Cardiac fibroblast (primary cell): ENCODE data around the gene SLC16A6.
A peak's percentile ranks its signal among the peaks of the same experiment; 100 is the strongest.
"Not testable (repeated sequence)": the region's sequence is repeated elsewhere in the genome, so short reads cannot be mapped to it uniquely, and the experiment has no call there.

Source experiments
- DNase-seq, 2 donors: peaks; one replicate each; pipeline versions ENCODE4 v3.0.0 to v3.0.0-alpha.2; 2010; ENCODE audit warnings: low read depth in 2 of 2
- H3K4me3 ChIP-seq, 2 donors: replicated peaks in 1 of 2; 1 replicate in 1 of 2; 2 replicates in 1 of 2; pipeline ENCODE4 v1.5.1; 2011; ENCODE audit warnings: low read depth in 2 of 2, low read length in 2 of 2, mild to moderate bottlenecking in 2 of 2, moderate library complexity in 1 of 2
- TF ChIP-seq, protein P1 (sequence below): IDR thresholded peaks from one replicate; pipeline ENCODE4 v1.5.1; 2011; ENCODE audit warnings: low read depth, mild to moderate bottlenecking, low read length, inconsistent platforms

SLC16A6 gene

DNA sequence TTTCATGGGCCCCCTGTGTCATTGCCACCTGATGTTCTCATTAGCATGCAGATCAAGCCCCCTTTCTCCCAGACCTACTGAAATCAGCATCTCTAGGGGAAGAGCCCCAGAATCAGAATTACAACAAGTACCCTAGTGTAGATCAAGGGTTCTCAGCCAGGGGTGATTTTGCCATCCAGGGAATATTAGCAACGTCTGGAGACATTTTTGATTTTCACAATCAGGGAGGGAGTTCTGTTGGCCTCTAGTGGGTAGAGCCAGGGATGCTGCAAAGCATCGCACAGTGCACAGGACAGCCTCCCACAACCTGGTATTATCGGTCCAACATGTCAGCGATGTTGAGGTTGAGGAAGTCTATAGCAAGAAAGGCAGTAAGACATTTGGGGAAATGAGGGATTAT lies 35.8 kb downstream of the SLC16A6 start:
- DNase-seq: no peak
- no peak overlapping the region for H3K4me3 ChIP-seq
- TF ChIP-seq, protein P1, sequence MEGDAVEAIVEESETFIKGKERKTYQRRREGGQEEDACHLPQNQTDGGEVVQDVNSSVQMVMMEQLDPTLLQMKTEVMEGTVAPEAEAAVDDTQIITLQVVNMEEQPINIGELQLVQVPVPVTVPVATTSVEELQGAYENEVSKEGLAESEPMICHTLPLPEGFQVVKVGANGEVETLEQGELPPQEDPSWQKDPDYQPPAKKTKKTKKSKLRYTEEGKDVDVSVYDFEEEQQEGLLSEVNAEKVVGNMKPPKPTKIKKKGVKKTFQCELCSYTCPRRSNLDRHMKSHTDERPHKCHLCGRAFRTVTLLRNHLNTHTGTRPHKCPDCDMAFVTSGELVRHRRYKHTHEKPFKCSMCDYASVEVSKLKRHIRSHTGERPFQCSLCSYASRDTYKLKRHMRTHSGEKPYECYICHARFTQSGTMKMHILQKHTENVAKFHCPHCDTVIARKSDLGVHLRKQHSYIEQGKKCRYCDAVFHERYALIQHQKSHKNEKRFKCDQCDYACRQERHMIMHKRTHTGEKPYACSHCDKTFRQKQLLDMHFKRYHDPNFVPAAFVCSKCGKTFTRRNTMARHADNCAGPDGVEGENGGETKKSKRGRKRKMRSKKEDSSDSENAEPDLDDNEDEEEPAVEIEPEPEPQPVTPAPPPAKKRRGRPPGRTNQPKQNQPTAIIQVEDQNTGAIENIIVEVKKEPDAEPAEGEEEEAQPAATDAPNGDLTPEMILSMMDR: no peak

DNA sequence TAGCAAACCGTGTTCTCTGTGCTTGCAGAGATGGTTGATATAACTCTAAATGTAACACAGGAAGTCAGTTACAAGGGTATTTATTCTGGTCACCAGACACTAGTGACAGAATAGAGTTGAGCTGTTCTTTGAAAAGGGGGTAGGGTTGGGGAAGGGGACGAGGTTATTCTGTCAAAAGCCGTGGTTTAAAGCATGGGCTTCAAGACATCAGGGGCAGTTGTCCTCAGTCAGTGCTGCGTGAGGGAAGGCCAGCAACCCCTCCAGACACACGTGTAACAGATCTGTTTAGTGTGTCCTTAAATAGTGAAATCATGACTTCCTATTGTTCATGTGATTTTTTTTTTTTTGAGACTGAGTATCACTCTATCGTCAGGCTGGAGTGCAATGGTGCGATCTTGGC lies 37.5 kb downstream of the SLC16A6 start:
- H3K4me3 ChIP-seq, DNase-seq: not testable (repeated sequence)

DNA sequence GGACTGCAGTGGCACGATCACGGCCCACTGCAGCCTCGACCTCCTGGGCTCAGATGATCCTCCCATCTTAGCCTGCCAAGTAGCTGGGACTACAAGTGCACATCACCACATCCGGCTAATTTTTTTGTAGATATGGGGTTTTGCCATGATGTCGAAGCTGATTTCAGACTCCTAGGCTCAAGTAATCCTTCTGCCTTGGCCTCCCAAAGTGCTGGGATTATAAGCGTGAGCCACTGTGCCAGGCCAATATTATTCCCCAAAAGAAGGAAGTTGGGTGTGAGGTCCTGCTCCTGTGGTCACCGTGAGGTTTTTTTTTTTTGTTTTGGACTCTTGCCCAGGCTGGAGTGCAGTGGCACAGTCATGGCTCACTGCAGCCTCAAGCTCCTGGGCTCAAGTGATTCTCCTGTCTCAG lies 41.6 kb downstream of the SLC16A6 start:
- DNase-seq: no peak
- no peak overlapping the region for H3K4me3 ChIP-seq
- TF ChIP-seq, protein P1: no peak

DNA sequence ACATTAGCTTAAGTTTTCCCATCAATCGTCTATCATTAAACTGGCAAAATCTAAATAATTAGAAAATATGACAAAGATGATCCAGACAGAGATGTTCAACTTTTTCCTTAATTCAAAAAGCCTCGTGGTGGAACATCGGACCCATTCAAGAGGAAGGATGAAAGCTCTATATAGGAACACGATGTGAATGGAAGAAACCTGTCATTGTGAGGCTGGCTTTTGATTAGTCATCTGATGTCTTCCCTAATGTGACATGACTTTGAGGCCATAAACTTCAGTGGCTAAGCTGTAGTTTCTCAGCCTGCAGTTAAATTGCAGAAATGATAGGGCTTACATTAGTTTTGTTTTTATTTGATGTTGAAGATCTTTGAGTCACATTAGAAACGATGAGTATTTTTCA lies 42.0 kb downstream of the SLC16A6 start:
- TF ChIP-seq, protein P1: no peak
- peak overlapping the region; percentile 64 to 80 for H3K4me3 ChIP-seq
- no peak for DNase-seq

DNA sequence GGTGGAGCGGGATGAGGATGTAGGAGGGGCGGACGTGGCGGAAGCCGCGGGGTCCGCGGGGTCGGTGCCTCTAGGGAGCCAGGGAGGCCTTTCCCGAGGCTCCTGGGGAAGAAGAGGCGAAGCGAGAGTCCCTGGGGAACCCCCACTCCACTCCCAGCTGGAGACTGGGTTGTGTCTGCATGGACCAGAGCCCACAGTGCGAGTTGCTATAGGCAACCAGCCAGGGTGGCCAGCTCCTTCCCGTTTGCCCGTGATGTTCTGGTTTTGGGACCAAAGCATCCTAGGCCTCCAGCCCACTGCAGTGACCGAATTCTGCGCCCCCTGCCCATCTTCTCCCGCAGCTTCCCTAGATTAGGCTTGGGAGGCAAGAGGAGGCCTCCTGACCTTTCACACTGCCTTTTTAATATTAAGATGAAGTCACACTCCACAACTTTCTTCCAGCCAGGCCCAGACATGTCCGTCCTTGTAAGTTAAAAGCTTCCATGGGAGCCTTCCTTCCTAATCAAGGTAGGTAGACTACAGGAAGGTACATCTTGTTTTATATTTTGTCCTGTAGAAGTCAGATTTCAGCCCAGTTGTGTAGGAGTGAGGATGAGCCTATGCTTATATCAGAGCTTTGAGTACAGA lies 42.6 kb downstream of the SLC16A6 start:
- peak overlapping the region; percentile 64 to 80 for H3K4me3 ChIP-seq

DNA sequence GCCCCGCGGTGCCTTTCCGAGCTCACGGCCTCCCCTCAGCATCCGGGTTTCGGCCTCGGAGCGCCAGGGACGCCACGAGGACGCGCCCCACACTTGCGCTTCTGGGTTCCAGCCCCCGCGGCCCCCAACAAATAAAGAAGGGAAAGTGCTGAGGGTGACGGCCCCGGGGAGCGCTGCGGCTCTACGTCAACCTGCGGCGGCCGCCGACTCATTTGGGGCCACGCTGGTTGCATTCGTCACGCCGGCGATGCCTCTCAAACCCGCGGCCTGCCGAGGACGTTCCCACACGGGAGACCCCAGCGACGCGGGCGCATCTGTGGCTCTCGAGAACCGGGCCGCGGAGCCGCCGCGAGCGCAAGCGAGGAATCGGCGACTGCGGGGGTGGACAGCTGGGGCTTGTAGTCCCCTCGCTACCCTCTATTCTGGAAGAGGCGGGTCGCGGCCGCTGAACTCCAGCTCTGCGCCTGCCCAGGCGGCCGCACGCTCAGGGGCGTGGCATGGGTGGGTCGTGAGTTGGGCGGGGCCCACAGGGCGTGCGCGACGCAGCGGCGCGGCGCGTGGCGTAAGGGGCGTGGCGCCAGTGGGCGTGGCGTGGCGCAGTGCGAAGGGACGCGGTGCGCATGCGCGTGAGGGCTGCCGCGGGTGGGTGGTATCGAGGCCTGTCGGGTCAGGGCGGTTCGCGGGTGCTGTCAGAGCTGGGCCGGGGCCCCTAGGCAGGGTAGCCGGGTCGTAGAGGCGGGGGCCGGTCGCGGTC lies 43.3 kb downstream of the SLC16A6 start, which contains the start of gene AMZ2:
TSS of gene AMZ2 (plus strand) at position 599 of the 754 bp plus-strand sequence. CDS start 2,145 bp downstream, outside the sequence.
- H3K4me3 ChIP-seq: peak within 1 kb of the TSS; percentile 80
- peak; percentile 94 to 97 for DNase-seq
- TF ChIP-seq, protein P1: no peak

More for the DNA sequence above, 42.6 kb downstream of the SLC16A6 start:
- TF ChIP-seq, protein P1: no peak
- peak; percentile 71 to 82 for DNase-seq

DNA sequence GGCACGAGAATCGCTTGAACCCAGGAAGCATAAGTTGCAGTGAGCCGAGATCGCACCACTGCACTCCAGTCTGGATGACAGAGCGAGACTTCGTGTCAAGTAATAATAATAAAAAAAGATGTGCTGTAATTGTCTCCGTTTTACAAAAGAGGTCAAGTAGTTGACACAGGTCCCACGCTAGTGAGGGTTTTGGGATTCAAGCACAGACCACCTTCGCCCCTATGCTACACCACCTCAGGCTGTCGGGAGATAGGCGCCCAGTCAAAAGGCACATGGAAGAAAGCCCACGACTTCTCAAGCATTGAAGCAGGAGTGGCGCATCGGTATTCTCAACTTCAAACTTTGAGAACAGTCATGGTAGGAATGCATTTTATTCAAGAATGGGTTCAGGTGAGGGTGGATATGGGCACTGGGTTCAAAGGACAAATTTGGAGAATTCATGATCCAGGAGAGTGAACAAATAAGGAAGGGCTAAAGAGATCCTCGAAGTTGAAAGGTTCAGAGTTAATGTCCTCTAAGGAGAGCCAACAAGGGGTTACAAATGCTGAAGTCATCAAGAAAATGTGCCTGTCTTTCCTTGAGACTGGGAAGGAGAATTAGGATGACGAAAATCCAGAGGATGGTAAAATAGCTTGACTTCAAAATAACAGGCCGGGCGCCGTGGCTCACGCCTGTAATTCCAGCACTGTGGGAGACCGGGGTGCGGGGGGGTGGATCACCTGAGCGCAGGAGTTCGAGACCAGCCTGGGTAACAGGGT lies 44.5 kb downstream of the SLC16A6 start:
- H3K4me3 ChIP-seq: no peak overlapping the region
- TF ChIP-seq, protein P1: no peak
- DNase-seq: no peak
